HepG2 (cell line): ENCODE data around the gene HES3. TPM values are rescaled to one million over a fixed set of nuclear protein-coding genes. Genes with fewer than 3 reads are reported as not detected.

ENCODE experiments used
- ZNF7 ChIP-seq: IDR thresholded peaks from 2 replicates; pipeline ENCODE4 v1.6.1; 2016; ENCODE audit warnings: missing biosample characterization, missing genetic modification reagents
- polyA plus RNA-seq, 8 experiments: library from polyadenylated mRNA; depleted of rRNA in 3 of 8; stranded (reverse) in 7 of 8; unstranded in 1 of 8; fragments of >200 nt; fragmentation: Illumina TruSeq in 4 of 8; extraction: Trizol in 4 of 8; gene quantifications; 2 replicates each; pipeline versions ENCODE4 v1.2.1 to v1.2.3, GENCODE V29; 2011 to 2016; ENCODE audit warnings: low read depth in 4 of 8, missing spikeins in 1 of 8, mixed read lengths in 1 of 8; ENCODE audit not compliant: insufficient read depth in 1 of 8
- total RNA-seq, 5 experiments: library from RNA; depleted of rRNA; stranded (reverse); fragments of >200 nt; fragmentation: Illumina TruSeq; extraction: Trizol; gene quantifications; 2 replicates each; pipeline ENCODE4 v1.2.3, GENCODE V29; 2016; ENCODE audit warnings: low read depth in 1 of 5
- TF ChIP-seq, protein P1 (sequence below), 2 experiments: fragments of 450-650 bp in 1 of 2; sonication (generic) in 1 of 2; formaldehyde crosslinking in 1 of 2; IDR thresholded peaks; 2 replicates each; pipeline versions ENCODE4 v1.6.1 to v1.8.0; 2016 to 2022; ENCODE audit warnings: antibody characterized with exemption in 1 of 2, mild to moderate bottlenecking in 1 of 2, missing genetic modification reagents in 1 of 2

Gene HES3
- total and polyA plus RNA-seq, 2 of the 13 experiments (the other 11 are each of a cell fraction or from before 2014, with no cell fraction given): not detected

DNA sequence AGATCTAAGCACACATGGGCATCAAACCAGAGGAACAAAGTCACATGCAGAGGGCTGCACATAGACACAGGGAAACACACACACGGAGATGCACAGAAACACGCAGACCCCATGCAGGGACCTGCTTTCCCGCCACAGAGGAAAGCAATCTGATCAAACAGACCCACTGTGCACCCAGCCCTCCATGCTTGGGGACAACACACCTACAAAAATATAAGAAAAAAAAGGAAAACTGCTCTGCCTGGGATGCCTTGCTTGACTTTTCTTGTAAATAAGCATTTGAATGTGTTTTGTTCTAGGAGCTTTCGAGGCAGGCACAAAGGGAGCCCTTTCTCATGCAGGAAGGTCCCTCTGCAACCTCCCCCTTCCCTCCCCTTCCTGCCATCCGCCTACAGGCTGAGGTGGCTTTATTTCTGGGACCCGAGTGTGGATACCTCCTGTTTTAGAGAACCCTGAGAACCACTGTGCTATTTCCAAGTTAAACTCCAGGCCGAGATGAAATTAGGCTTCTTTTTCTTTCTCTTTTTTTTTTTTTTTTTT lies 4.7 kb upstream of the HES3 start (continued):
- TF ChIP-seq ZNF7 (CRISPR knock-in tag): no peak
- TF ChIP-seq, protein P1, sequence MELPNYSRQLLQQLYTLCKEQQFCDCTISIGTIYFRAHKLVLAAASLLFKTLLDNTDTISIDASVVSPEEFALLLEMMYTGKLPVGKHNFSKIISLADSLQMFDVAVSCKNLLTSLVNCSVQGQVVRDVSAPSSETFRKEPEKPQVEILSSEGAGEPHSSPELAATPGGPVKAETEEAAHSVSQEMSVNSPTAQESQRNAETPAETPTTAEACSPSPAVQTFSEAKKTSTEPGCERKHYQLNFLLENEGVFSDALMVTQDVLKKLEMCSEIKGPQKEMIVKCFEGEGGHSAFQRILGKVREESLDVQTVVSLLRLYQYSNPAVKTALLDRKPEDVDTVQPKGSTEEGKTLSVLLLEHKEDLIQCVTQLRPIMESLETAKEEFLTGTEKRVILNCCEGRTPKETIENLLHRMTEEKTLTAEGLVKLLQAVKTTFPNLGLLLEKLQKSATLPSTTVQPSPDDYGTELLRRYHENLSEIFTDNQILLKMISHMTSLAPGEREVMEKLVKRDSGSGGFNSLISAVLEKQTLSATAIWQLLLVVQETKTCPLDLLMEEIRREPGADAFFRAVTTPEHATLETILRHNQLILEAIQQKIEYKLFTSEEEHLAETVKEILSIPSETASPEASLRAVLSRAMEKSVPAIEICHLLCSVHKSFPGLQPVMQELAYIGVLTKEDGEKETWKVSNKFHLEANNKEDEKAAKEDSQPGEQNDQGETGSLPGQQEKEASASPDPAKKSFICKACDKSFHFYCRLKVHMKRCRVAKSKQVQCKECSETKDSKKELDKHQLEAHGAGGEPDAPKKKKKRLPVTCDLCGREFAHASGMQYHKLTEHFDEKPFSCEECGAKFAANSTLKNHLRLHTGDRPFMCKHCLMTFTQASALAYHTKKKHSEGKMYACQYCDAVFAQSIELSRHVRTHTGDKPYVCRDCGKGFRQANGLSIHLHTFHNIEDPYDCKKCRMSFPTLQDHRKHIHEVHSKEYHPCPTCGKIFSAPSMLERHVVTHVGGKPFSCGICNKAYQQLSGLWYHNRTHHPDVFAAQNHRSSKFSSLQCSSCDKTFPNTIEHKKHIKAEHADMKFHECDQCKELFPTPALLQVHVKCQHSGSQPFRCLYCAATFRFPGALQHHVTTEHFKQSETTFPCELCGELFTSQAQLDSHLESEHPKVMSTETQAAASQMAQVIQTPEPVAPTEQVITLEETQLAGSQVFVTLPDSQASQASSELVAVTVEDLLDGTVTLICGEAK (IDR thresholded peaks at IDR 0.05): no peak
- TF ChIP-seq, protein P1 (CRISPR knock-in tag; IDR thresholded peaks at IDR 0.05): no peak
